Neural cell (in vitro differentiated cells): ENCODE data around the gene SUPT4H1.

Experiments used
- CTCF ChIP-seq: fragments of 450-650 bp; IDR thresholded peaks from 2 replicates; pipeline ENCODE4 v1.5.1; 2014; ENCODE audit warnings: antibody characterized with exemption, mild to moderate bottlenecking, moderate library complexity; ENCODE audit not compliant: poor library complexity, severe bottlenecking
- EP300 ChIP-seq: fragments of 450-650 bp; conservative IDR thresholded peaks from 2 replicates; pipeline ENCODE4 v1.6.1; 2014; ENCODE audit warnings: antibody characterized with exemption, mild to moderate bottlenecking, moderate library complexity; ENCODE audit not compliant: poor library complexity, severe bottlenecking
- EZH2 ChIP-seq: fragments of 200-600, 300-800 bp; shearing (Covaris generic), sonication (generic); IDR thresholded peaks from 2 replicates; pipeline ENCODE4 v1.6.1; 2014; ENCODE audit warnings: antibody characterized with exemption, low read length, borderline replicate concordance, mild to moderate bottlenecking; ENCODE audit not compliant: insufficient read depth, poor library complexity, severe bottlenecking
- MXI1 ChIP-seq: fragments of 450-650 bp; conservative IDR thresholded peaks from 2 replicates; pipeline ENCODE4 v1.6.1; 2014; ENCODE audit warnings: antibody characterized with exemption, mild to moderate bottlenecking; ENCODE audit not compliant: poor library complexity, severe bottlenecking
- REST ChIP-seq: IDR thresholded peaks from 2 replicates; pipeline ENCODE4 v1.6.1; 2012; ENCODE audit warnings: borderline replicate concordance

- TF ChIP-seq EZH2 (no peak), CTCF (no peak), MXI1 (no peak), REST (no peak), EP300 (peak; percentile 64)
These were observed 37.9 kb downstream of the SUPT4H1 start for GRCh38 chr17:58313815-58314705.
